GM21529 (cell line): ENCODE results near the gene PDE10A.

ENCODE experiments used
- ATAC-seq: cut with Tn5 transposase; IDR thresholded peaks from one replicate; pipeline ENCODE4 v1.9.1; 2021; ENCODE audit not compliant: unreplicated experiment

PDE10A gene

GRCh38 chr6:165678904-165679303, 15.9 kb upstream of the PDE10A start:
- ATAC-seq: no peak

- no peak for ATAC-seq
Observed at GRCh38 chr6:165678429-165678828, 15.4 kb upstream of the PDE10A start.

- no peak for ATAC-seq
Observed at GRCh38 chr6:165677091-165677490, 14.1 kb upstream of the PDE10A start.

GRCh38 chr6:165676435-165677068, 13.5 kb upstream of the PDE10A start:
- ATAC-seq: no peak

GRCh38 chr6:165675120-165675519, 12.1 kb upstream of the PDE10A start:
- no peak for ATAC-seq

GRCh38 chr6:165674155-165675029, 11.4 kb upstream of the PDE10A start:
- no peak for ATAC-seq

- ATAC-seq: no peak
Observed at GRCh38 chr6:165671222-165671768, 8.3 kb upstream of the PDE10A start.

GRCh38 chr6:165668951-165669350, 5.9 kb upstream of the PDE10A start:
- ATAC-seq: no peak

GRCh38 chr6:165665384-165665672, 2.3 kb upstream of the PDE10A start:
- ATAC-seq: no peak

GRCh38 chr6:165664559-165665383, 1.7 kb upstream of the PDE10A start:
- no peak for ATAC-seq

GRCh38 chr6:165663736-165664558, 906 bp upstream of the PDE10A start:
- no peak for ATAC-seq

- ATAC-seq: no peak
Observed at GRCh38 chr6:165663377-165663735, 315 bp upstream of the PDE10A start.

- no peak for ATAC-seq
Observed at GRCh38 chr6:165662041-165662748, 846 bp downstream of the PDE10A start.

- no peak for ATAC-seq
Observed at GRCh38 chr6:165661664-165662025, 1.4 kb downstream of the PDE10A start.

- ATAC-seq: no peak
Observed at GRCh38 chr6:165660857-165661663, 2.0 kb downstream of the PDE10A start.

GRCh38 chr6:165659945-165660856, 2.8 kb downstream of the PDE10A start:
- ATAC-seq: no peak

- ATAC-seq: no peak
Observed at GRCh38 chr6:165658395-165659058, 4.5 kb downstream of the PDE10A start.

- no peak for ATAC-seq
Observed at GRCh38 chr6:165657325-165657680, 5.7 kb downstream of the PDE10A start.
